Nephron progenitor cell (in vitro differentiated cells): ENCODE data around the gene ASPSCR1.
A peak's percentile ranks its signal among the peaks of the same experiment; 100 is the strongest.

ENCODE experiments used
- DNase-seq: peaks from one replicate; pipeline ENCODE4 v3.0.0; 2021
- H3K27ac Mint-ChIP-seq: 2 replicates; pipeline ENCODE4 v1.8.0; 2021; ENCODE audit warnings: mild to moderate bottlenecking, moderate library complexity, mixed read lengths
- H3K27me3 Mint-ChIP-seq: 2 replicates; pipeline ENCODE4 v1.8.0; 2021; ENCODE audit warnings: mild to moderate bottlenecking, low read depth, mixed read lengths; ENCODE audit not compliant: poor library complexity
- H3K36me3 Mint-ChIP-seq: 2 replicates; pipeline ENCODE4 v1.8.0; 2021; ENCODE audit warnings: low read depth, mixed read lengths
- H3K4me1 Mint-ChIP-seq: 2 replicates; pipeline ENCODE4 v1.8.0; 2021; ENCODE audit warnings: mixed read lengths
- H3K4me3 Mint-ChIP-seq: 2 replicates; pipeline ENCODE4 v1.8.0; 2021; ENCODE audit warnings: mild to moderate bottlenecking, moderate library complexity, mixed read lengths
- H3K9me3 Mint-ChIP-seq: 2 replicates; pipeline ENCODE4 v1.8.0; 2021; ENCODE audit warnings: mild to moderate bottlenecking, moderate library complexity, mixed read lengths
- TF ChIP-seq, protein P1 (sequence below): fragments of 200-600 bp; sonication (generic); IDR thresholded peaks from 2 replicates; pipeline ENCODE4 v1.5.0; 2021; ENCODE audit warnings: antibody characterized with exemption

ASPSCR1 gene

DNA sequence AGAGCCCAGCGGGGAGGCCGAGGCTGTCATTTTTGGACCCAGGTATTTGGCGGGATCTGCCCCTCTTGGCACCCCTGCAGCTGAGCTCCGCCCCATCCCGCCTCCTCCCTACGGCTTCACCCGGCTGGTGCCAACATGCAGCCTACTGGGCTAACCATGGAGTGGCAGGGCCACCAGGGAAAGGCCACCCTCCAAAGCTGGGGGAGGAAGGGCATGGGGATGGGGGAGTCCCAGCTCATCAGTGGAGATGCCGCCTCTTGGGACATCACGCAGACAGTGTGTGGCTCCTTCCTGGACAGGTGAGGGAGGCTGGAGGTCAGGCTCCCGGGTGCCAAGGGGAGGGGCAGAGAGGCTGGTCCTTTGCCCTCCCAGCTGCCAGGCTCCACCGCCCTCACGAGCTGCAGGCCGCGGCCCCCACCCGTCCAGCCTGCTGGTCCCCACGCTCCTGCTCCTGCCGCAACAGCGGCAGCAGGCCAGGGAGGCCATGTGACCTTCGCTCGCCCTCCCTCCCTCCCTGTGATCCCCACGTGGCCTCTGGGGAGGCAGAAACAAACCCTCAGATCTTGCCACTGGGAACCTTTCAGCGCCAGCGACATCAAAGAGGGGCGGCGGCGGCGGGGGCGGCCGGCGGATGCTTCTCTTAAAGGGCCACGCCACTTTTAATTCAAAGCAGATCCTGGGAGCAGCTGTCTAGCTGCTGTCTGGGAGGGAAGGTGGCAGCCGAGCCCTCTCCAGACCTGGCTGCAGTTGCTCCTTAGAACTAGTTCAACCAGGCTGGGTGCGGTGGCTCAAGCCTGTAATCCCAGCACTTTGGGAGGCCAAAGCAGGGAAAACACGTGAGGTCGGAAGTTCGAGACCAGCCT is 9.7 kb upstream of the ASPSCR1 start:
- peak overlapping the region; percentile 8 for H3K4me3 Mint-ChIP-seq
- TF ChIP-seq, protein P1, sequence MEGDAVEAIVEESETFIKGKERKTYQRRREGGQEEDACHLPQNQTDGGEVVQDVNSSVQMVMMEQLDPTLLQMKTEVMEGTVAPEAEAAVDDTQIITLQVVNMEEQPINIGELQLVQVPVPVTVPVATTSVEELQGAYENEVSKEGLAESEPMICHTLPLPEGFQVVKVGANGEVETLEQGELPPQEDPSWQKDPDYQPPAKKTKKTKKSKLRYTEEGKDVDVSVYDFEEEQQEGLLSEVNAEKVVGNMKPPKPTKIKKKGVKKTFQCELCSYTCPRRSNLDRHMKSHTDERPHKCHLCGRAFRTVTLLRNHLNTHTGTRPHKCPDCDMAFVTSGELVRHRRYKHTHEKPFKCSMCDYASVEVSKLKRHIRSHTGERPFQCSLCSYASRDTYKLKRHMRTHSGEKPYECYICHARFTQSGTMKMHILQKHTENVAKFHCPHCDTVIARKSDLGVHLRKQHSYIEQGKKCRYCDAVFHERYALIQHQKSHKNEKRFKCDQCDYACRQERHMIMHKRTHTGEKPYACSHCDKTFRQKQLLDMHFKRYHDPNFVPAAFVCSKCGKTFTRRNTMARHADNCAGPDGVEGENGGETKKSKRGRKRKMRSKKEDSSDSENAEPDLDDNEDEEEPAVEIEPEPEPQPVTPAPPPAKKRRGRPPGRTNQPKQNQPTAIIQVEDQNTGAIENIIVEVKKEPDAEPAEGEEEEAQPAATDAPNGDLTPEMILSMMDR, result no peak
- DNase-seq, result peak; percentile 86
- peaks cover 11% of the 10 kb centered on the region for H3K9me3 Mint-ChIP-seq
- H3K27me3 Mint-ChIP-seq, result peaks cover 25% of the 10 kb centered on the region
- peak overlapping the region; percentile 90 for H3K27ac Mint-ChIP-seq
- H3K36me3 Mint-ChIP-seq, result peaks cover 7% of the 10 kb centered on the region
- H3K4me1 Mint-ChIP-seq, result peaks cover 44% of the 10 kb centered on the region

- no peak for DNase-seq
- Mint-ChIP-seq H3K27ac (peak overlapping the region; percentile 90), H3K4me1 (peaks cover 44% of the 10 kb centered on the region)
These were observed 9.1 kb upstream of the ASPSCR1 start for GRCh38 chr17:81968396-81968745.

DNA sequence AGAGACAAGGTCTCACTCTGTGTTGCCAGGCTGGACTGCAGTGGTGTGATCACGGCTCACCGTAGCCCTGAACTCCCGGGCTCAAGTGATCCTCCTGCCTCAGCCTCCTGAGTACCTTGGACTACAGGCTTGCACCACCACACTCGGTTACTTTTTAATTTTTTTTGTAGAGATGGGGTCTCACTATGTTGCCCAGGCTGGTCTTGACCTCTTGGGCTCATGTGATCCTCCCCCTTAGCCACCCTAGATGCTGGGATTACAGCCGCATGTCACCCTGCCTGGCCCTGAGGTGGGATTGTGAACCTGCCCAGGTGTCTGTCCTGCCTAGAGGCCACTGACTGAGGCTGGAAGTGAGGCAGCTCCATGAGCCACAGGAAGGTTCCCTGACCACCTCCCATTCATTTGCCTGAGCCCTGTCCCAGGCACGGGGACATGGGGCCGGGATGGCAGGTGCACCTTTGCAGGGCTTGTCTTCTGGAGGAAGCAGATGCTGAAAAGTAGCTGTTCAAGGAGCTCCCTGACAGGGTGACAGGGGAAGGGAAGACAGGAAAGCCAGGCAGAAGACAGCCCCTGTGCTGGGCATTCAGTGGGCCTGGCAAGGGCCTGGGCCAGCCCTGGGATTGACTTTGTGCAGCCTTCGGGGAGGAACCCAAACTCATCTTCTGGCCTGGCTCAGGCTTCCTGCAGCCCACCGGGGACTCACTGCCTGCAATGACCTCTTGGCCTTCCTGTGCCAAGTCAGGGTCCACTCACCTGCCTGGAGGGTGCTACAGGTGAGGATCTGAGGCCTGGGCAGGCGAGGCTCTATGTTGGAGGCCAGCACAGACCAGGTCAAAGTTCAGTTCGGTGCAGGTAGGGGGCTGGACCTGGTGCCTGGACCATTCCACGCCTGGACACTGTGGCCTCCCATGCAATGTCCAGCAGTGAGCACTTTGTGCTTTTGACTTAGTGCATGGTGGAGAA is 8.3 kb upstream of the ASPSCR1 start:
- DNase-seq, result no peak
- TF ChIP-seq, protein P1, result no peak
- H3K27me3 Mint-ChIP-seq, result peaks cover 14% of the 10 kb centered on the region
- peaks cover 37% of the 10 kb centered on the region for H3K4me1 Mint-ChIP-seq
- H3K27ac Mint-ChIP-seq, result no peak overlapping the region
- peaks cover 8% of the 10 kb centered on the region for H3K36me3 Mint-ChIP-seq
- no peak overlapping the region for H3K4me3 Mint-ChIP-seq
- peaks cover 21% of the 10 kb centered on the region for H3K9me3 Mint-ChIP-seq

More at GRCh38 chr17:81968396-81968745, 9.1 kb upstream of the ASPSCR1 start:
- H3K4me3 Mint-ChIP-seq, result peak overlapping the region; percentile 8
- peaks cover 7% of the 10 kb centered on the region for H3K36me3 Mint-ChIP-seq
- H3K27me3 Mint-ChIP-seq, result peaks cover 19% of the 10 kb centered on the region
- H3K9me3 Mint-ChIP-seq, result peaks cover 15% of the 10 kb centered on the region
- TF ChIP-seq, protein P1, result no peak

DNA sequence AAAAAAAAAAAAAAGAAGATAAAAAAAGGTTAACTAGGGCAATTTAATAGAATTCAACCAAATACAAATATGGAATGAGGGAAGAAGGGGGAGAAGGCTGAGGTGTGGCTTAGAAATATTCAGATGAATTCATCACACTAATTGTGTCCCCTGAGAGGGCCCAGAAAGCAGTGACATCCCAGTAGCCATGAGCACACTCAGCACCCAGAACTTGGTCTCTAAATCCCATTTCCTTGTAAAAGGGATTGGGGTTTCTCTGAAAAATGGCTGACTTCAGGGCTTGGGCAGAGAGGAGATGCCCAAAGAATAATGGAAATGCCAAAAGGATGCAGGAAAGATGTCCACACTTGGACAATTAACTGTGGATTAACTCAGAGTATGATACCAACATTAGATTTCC is 4.0 kb upstream of the ASPSCR1 start:
- Mint-ChIP-seq H3K27ac (no peak overlapping the region), H3K4me1 (peaks cover 25% of the 10 kb centered on the region), H3K9me3 (peaks cover 30% of the 10 kb centered on the region), H3K36me3 (peaks cover 15% of the 10 kb centered on the region), H3K27me3 (peaks cover 17% of the 10 kb centered on the region), H3K4me3 (no peak overlapping the region)
- TF ChIP-seq, protein P1, result no peak
- DNase-seq, result no peak

DNA sequence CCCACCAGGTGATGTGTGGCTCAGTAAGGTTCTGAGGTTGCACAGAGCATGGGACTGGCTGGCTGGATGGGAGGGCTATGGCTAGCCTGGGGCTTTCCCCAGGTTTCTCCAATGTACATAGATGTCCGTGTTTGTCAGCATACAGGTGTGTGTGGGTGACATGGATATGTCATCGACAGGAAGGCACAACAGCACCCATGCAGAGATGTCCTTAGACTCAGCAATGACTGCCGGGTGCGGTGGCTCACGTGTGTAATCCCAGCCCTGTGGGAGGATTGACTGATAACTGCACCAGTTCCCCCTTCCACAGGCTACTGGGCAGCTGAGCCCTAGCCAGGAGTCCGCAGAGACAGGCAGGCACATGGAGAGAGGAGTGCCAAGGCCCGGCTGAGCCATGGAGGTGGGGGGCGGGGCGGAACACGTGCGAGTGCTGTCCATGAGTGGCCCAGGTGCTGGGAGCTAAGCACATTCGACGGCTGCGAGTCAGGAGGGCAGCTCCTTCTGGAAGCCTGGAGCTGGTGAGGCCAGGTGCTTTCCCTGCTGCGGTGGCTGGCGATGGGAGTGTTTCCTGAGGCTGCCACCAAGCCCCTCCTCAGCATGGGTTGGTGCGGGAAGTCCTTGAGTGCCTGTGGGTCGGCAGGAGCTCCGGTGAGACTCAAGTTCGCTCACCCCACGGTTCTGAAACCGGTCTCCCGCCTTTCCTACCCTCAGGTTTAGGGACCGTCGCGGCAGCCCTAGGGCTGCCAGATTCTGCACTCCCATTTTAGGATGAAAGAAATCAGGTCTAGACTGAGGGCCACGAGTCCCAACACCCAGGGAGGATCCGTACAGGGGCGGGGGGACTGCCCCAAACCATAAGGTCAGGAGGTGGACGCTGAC is 858 bp upstream of the ASPSCR1 start:
- peaks cover 11% of the 10 kb centered on the region for H3K27me3 Mint-ChIP-seq
- peak overlapping the region; percentile 51 for H3K27ac Mint-ChIP-seq
- TF ChIP-seq, protein P1, result no peak
- peaks cover 31% of the 10 kb centered on the region for H3K4me1 Mint-ChIP-seq
- peaks cover 28% of the 10 kb centered on the region for H3K36me3 Mint-ChIP-seq
- no peak for DNase-seq
- H3K4me3 Mint-ChIP-seq, result peak overlapping the region; percentile 91
- peaks cover 28% of the 10 kb centered on the region for H3K9me3 Mint-ChIP-seq
